ENCODE measurements around the gene SECISBP2L.

Gene SECISBP2L

GRCh38 chr15:49055630-49056029, 9.4 kb upstream of the SECISBP2L start:
- TF ChIP-seq CTCF (IDR thresholded peaks at IDR 0.05; ENCODE audit: low read depth, low read length): no peak
- no peak for DNase-seq (ENCODE audit: extremely low read depth, low read depth)

DNA sequence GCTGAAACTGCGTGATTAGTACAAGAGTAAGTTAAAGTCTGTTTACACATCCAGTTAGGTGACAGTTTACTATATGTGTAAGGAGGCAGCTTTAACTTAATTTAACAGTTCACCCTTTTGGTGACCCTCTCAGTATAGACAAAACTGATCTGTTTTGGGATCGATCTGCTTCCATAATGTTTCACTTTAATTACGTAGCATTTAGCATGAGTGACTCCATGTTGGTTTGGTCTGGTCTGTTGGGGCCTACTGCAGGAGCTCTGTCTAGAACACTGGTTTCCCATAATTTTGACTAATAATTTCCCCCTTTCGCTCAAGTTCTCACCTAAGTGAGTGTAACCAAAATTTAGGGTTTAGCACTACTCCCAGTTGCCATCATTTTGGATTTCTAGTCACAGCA, 6.4 kb upstream of the SECISBP2L start:
- TF ChIP-seq CTCF (IDR thresholded peaks at IDR 0.05; ENCODE audit: low read depth, low read length): no peak
- no peak for DNase-seq (ENCODE audit: extremely low read depth, low read depth)

GRCh38 chr15:49047456-49047855, 1.2 kb upstream of the SECISBP2L start:
- no peak for DNase-seq (ENCODE audit: extremely low read depth, low read depth)
- TF ChIP-seq CTCF (IDR thresholded peaks at IDR 0.05; ENCODE audit: low read depth, low read length): no peak

GRCh38 chr15:49045751-49046219, 461 bp downstream of the SECISBP2L start:
- DNase-seq (ENCODE audit: extremely low read depth, low read depth): no peak
- no peak for TF ChIP-seq CTCF (IDR thresholded peaks at IDR 0.05; ENCODE audit: low read depth, low read length)

DNA sequence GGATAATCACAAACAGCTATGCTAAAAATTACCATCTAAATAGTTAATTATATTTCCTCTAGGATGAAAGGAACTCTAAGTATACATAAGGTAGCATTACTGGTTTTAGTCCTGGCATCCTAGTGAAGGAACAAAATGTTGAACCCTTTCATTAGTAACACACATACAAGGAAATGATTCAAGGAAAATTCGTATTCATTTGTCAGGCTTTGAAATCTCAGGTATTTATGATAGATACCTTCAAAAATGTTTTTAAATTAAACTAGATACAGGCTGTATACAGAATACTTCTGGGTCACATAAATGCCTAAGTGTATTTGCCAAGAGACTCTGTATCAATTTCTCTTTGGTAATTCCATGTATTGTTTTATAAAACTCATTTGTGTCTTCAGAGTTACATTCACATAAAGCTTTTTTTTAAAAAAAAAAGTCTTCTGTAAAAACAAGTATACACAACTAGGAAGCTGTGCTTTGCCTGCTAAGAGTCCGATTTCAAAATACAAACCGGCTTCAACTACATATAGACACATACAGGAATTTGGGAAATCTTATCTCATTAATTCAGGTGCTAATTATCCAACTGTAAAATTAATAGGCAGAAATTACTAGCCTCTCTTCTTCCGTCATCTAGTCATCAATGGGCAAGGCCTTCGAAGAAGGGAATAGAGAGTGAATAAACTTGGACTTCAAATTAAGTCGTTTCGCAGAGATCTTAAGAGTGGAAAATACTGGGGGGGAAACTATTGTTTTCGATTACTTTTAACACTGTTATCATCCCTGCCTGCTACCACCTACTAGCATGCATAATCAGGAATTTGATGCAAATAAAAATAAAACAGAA, 1.3 kb downstream of the SECISBP2L start:
- DNase-seq (ENCODE audit: extremely low read depth, low read depth): no peak
- no peak for TF ChIP-seq CTCF (IDR thresholded peaks at IDR 0.05; ENCODE audit: low read depth, low read length)

GRCh38 chr15:49044002-49044401, 2.2 kb downstream of the SECISBP2L start:
- no peak for TF ChIP-seq CTCF (IDR thresholded peaks at IDR 0.05; ENCODE audit: low read depth, low read length)
- DNase-seq (ENCODE audit: extremely low read depth, low read depth): no peak

DNA sequence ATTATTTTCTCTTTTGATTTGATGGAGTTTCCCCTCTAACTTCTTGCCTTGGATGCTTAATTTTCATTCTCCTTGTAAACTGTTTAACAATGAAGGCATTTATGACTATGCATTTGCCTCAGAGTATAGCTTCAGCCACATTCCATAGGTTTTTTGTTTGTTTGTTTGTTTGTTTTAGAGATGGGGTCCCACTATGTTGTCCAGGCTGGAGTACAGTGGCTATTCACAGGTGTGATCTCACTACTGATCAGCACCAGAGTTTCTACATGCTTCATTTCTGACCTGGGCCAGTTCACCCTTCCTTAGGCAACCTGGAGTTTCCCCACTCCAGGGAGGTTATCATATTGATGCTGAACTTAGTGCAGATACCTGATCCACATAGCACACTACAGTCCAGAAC, 4.1 kb downstream of the SECISBP2L start:
- no peak for TF ChIP-seq CTCF (IDR thresholded peaks at IDR 0.05; ENCODE audit: low read depth, low read length)
- no peak for DNase-seq (ENCODE audit: extremely low read depth, low read depth)
